ENCODE results near the gene AUP1. TPM values are rescaled to one million over a fixed set of nuclear protein-coding genes. Genes with fewer than 3 reads are reported as not detected.
A peak's percentile ranks its signal among the peaks of the same experiment; 100 is the strongest.

Gene AUP1
- total RNA-seq, 1 experiment from 2014 or later: 154 TPM

- Histone ChIP-seq H3K36me3 (ENCODE audit: control insufficient read depth, insufficient read depth, low read length) (no peaks in the 10 kb centered on the region), H3K27me3 (replicated peaks; ENCODE audit: control insufficient read depth, insufficient read depth, low read length) (no peaks in the 10 kb centered on the region), H3K4me1 (no peaks in the 10 kb centered on the region; the same call in 1 of the 2 replicates), H3K9me3 (no peaks in the 10 kb centered on the region), H3K4me3 (ENCODE audit: low read depth, low read length) (no peak overlapping the region)
- Mint-ChIP-seq H3K4me3 (ENCODE audit: unreplicated experiment) (no peak overlapping the region), H3K4me1 (ENCODE audit: low read depth, unreplicated experiment) (peaks cover 11% of the 10 kb centered on the region), H3K27me3 (ENCODE audit: insufficient read depth, unreplicated experiment) (no peaks in the 10 kb centered on the region), H3K36me3 (ENCODE audit: insufficient read depth, unreplicated experiment) (peaks cover 13% of the 10 kb centered on the region), H3K27ac (ENCODE audit: unreplicated experiment) (no peak overlapping the region), H3K9me3 (ENCODE audit: unreplicated experiment) (no peaks in the 10 kb centered on the region)
- intact Hi-C loops (cut with micrococcal nuclease; ENCODE audit: unreplicated experiment): no loop called here
- no TSS peak for BruUV-seq (replicated peaks)
- DNase-seq: no peak
- POLR2A ChIA-PET: no interaction called here
- CTCF ChIA-PET: no interaction called here
- TF ChIP-seq CTCF (IDR thresholded peaks at IDR 0.05; ENCODE audit: insufficient read depth in 1 of 2, low read depth in 1 of 2, low read length in 1 of 2, severe bottlenecking in 1 of 2, unreplicated experiment in 1 of 2): no peak
These were observed 4.9 kb upstream of the AUP1 start for GRCh38 chr2:74534411-74534810.

- DNase-seq: no peak
- H3K4me1 Mint-ChIP-seq (ENCODE audit: low read depth, unreplicated experiment): peaks cover 14% of the 10 kb centered on the region
- BruUV-seq (replicated peaks): no TSS peak
- intact Hi-C loops (cut with micrococcal nuclease; ENCODE audit: unreplicated experiment): no loop called here
- Histone ChIP-seq H3K27me3 (replicated peaks; ENCODE audit: control insufficient read depth, insufficient read depth, low read length) (no peaks in the 10 kb centered on the region), H3K4me1 (peaks cover under 1% of the 10 kb centered on the region), H3K4me3 (ENCODE audit: low read depth, low read length) (no peak overlapping the region), H3K9me3 (no peaks in the 10 kb centered on the region), H3K36me3 (ENCODE audit: control insufficient read depth, insufficient read depth, low read length) (no peaks in the 10 kb centered on the region)
- H3K36me3 Mint-ChIP-seq (ENCODE audit: insufficient read depth, unreplicated experiment): peaks cover 21% of the 10 kb centered on the region
- POLR2A ChIA-PET: interaction anchor here (0.6 kb wide), 1 partner anchor 54 kb away, joined by 4 read pairs; no protein-coding TSS in a partner anchor
- H3K27me3 Mint-ChIP-seq (ENCODE audit: insufficient read depth, unreplicated experiment): no peaks in the 10 kb centered on the region
- no peak overlapping the region for H3K27ac Mint-ChIP-seq (ENCODE audit: unreplicated experiment)
- no peak for TF ChIP-seq CTCF (IDR thresholded peaks at IDR 0.05; ENCODE audit: insufficient read depth in 1 of 2, low read depth in 1 of 2, low read length in 1 of 2, severe bottlenecking in 1 of 2, unreplicated experiment in 1 of 2)
- H3K9me3 Mint-ChIP-seq (ENCODE audit: unreplicated experiment): no peaks in the 10 kb centered on the region
- no peak overlapping the region for H3K4me3 Mint-ChIP-seq (ENCODE audit: unreplicated experiment)
- CTCF ChIA-PET: no interaction called here
These were observed 4.0 kb upstream of the AUP1 start for GRCh38 chr2:74533464-74533863.

- POLR2A ChIA-PET: no interaction called here
- H3K4me3 Mint-ChIP-seq (ENCODE audit: unreplicated experiment): peak overlapping the region; percentile 99
- peaks cover 6% of the 10 kb centered on the region for H3K4me1 ChIP-seq
- peak in 1 of 2 experiments; percentile 33 for DNase-seq
- no peaks in the 10 kb centered on the region for H3K27me3 ChIP-seq (replicated peaks; ENCODE audit: control insufficient read depth, insufficient read depth, low read length)
- no TSS peak for BruUV-seq (replicated peaks)
- H3K27me3 Mint-ChIP-seq (ENCODE audit: insufficient read depth, unreplicated experiment): no peaks in the 10 kb centered on the region
- no peak overlapping the region for H3K27ac Mint-ChIP-seq (ENCODE audit: unreplicated experiment)
- H3K36me3 ChIP-seq (ENCODE audit: control insufficient read depth, insufficient read depth, low read length): peaks cover 1% of the 10 kb centered on the region
- H3K4me1 Mint-ChIP-seq (ENCODE audit: low read depth, unreplicated experiment): peaks cover 18% of the 10 kb centered on the region
- CTCF ChIA-PET: interaction anchor here (0.5 to 1.4 kb wide), 9 partner anchors 20 to 197 kb away, joined by 3 to 8 read pairs (median 5); partner anchors contain the start of genes CCDC142, MOGS, MRPL53 and TTC31
- no peak overlapping the region for H3K4me3 ChIP-seq (ENCODE audit: low read depth, low read length)
- TF ChIP-seq CTCF (IDR thresholded peaks at IDR 0.05; ENCODE audit: insufficient read depth in 1 of 2, low read depth in 1 of 2, low read length in 1 of 2, severe bottlenecking in 1 of 2, unreplicated experiment in 1 of 2): peak; percentile 8 to 16
- intact Hi-C loops (cut with micrococcal nuclease; ENCODE audit: unreplicated experiment): no loop called here
- no peaks in the 10 kb centered on the region for H3K9me3 Mint-ChIP-seq (ENCODE audit: unreplicated experiment)
- H3K36me3 Mint-ChIP-seq (ENCODE audit: insufficient read depth, unreplicated experiment): peaks cover 34% of the 10 kb centered on the region
- no peaks in the 10 kb centered on the region for H3K9me3 ChIP-seq
These were observed 2.7 kb upstream of the AUP1 start for GRCh38 chr2:74532222-74532621.
